ENCODE data around the gene SEMA4D.
"Not testable (repeated sequence)": the region's sequence is repeated elsewhere in the genome, so short reads cannot be mapped to it uniquely, and the experiment has no call there.

SEMA4D gene

GRCh38 chr9:89480825-89481537, 16.9 kb downstream of the SEMA4D start:
- no peak for DNase-seq

DNA sequence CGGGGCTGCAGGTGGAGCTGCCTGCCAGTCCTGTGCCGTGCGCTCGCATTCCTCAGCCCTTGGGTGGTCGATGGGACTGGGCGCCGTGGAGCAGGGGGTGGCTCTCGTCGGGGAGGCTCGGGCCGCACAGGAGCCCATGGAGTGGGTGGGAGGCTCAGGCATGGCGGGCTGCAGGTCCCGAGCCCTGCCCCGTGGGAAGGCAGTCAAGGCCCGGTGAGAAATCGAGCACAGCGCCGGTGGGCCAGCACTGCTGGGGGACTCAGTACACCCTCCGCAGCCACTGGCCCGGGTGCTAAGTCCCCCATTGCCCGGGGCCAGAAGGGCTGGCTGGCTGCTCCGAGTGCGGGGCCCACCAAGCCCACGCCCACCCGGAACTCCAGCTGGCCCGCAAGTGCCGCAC, 17.5 kb downstream of the SEMA4D start:
- not testable (repeated sequence) for DNase-seq

DNA sequence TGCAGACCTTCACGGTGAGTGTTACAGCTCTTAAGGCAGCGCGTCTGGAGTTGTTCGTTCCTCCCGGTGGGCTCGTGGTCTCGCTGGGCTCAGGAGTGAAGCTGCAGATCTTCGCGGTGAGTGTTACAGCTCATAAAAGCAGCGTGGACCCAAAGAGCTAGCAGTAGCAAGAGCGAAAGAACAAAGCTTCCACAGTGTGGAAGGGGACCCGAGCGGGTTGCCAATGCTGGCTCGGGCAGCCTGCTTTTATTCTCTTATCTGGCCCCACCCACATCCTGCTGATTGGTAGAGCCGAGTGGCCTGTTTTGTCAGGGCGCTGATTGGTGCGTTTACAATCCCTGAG, 18.3 kb downstream of the SEMA4D start:
- not testable (repeated sequence) for DNase-seq

DNA sequence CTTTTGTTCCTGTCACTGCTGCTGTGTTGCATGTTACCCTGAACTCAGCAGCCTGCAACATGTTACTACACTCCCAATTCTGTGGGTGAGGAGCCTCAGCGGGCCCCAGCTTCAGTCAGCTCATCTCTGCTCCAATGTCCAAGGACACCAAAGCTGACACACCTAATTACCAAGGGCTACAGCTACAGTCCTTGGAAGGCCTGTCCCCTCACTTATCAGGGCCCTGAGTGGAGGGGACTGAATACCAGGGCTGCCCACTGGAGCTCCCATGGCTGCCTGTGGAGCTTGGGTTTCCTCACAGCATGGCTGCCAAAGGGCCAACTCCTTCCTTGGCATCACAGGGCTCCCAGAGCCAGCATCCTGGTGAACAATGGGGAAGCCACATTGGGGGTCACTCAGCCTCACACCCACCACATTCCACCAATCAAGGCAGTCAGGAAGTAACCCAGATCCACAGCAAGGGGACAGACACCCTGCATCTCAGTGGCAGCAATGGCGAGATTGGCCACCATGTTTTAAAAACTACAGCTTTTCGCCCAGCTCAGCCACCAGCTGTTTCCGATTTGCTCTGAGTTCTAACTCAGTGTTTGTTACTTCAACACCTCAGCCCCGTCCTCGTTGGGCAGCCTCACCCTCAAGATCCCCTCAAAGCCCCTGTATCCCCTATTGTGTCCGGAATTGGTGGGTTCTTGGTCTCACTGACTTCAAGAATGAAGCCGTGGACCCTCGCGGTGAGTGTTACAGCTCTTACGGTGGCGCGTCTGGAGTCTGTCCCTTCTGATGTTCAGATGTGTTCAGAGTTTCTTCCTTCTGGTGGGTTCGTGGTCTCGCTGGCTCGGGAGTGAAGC, 18.9 kb downstream of the SEMA4D start:
- no peak for DNase-seq

DNA sequence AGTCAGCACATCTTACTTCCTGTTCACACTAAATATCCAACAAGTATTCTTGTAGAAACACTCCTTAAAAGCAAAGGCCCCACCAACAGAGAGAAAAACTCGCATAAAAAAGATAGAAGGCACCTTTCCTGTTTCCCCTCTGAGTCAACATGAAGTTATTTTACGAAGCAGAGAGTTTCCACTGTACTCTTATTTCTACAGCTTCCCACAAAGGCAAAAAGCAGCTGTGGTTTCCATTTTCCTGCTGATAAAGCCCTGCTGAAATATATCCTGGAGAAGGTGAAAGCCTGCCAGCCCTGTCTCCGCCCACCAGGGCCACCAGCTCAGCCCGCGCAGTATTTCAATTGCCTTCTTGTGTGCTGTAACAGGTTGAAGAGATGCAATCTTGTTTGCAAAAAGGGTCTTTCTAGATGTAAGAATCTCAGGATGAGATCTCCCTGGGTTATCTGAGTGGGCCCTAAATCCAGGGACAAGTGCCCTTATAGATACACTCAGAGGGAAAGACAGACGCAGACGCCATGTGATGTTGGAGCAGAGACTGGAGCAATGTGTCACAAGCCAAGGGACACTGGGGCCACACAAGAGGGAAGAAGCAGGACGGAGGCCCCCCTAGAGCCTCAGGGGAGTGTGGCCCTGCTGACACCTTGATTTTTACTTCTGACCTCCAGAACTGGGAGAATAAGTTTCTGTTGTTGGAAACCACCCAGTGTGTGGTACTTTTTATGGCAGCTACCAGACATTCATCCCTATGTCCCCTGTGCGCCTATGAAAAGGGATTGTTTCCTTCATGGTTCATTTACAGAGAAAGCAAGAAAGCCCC, 19.9 kb downstream of the SEMA4D start:
- peak; percentile 64 for DNase-seq

DNA sequence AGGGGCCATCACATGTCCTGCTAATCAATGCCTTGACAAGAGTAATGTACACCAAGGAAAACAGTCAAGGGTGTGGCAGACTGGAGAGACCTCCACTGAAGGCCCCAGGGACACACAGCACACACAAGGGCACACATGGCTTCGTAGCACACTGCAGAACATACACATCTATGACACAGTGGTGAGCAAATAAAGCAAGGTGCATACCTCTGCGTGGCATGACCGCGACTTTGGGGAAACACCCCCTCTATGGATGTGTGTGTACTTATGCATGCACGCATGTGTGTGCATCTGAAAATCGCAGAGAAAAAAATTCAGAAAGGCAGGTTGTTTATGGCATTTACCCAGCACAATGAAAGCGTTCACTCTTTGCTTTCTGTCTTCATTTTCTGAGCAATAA, 20.5 kb downstream of the SEMA4D start:
- DNase-seq = peak; percentile 74

DNA sequence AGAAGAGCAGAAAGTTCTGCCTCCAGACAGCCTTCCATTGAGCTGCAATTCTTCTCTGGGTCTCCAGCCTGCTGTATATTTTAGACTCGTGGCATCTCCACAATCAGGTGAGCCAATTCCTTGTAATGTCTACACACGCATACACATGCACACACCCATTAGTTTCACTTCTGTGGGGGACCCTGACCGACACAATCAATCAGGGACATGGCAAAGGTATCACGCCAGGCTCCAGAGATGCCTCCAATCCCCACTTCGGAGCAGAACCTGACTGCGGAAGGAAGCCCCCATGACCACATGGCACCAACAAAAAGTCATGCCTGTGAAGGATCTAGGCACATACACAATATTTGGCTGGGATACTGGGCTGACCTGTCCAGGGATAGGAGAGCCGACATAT, 21.4 kb downstream of the SEMA4D start:
- DNase-seq = no peak

- no peak for DNase-seq
These were observed 21.9 kb downstream of the SEMA4D start for GRCh38 chr9:89475891-89476440.

- no peak for DNase-seq
These were observed 23.0 kb downstream of the SEMA4D start for GRCh38 chr9:89474939-89475338.

DNA sequence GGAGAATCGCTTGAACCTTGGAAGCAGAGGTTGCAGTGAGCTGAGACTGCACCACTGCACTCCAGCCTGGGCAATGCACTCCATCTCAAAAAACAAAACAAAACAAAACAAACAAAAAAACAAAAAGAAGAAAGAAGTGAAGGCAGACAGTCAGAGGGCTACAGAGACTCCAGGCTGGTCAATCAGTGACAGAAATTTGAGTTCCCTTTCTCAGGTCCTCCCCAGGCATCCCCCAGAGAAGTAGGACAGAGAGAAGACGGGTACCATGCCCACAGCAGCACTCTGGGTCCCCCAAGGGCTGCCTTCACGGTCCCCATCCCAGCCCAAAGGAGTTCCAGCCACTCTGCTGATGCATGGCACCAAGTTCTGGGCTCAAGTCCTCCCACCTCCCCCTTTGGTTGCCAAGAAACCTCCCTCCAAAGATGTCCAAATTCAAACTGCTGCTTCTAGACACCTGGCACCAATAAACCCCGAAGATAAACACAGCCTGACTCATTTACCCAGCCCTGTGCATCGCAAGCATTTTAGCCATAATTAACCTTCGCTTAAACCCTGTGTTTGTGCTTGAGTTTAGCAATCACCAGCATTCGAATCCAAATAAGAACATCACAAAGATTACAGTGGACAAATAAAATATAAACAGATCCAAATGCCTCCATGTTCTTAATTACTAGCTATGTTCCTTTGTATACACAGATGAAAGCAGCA, 24.0 kb downstream of the SEMA4D start:
- no peak for DNase-seq

- not testable (repeated sequence) for DNase-seq
These were observed 26.1 kb downstream of the SEMA4D start for GRCh38 chr9:89471796-89472320.

- DNase-seq = no peak
These were observed 26.5 kb downstream of the SEMA4D start for GRCh38 chr9:89471390-89471789.

GRCh38 chr9:89470224-89470839, 27.6 kb downstream of the SEMA4D start:
- DNase-seq = no peak

DNA sequence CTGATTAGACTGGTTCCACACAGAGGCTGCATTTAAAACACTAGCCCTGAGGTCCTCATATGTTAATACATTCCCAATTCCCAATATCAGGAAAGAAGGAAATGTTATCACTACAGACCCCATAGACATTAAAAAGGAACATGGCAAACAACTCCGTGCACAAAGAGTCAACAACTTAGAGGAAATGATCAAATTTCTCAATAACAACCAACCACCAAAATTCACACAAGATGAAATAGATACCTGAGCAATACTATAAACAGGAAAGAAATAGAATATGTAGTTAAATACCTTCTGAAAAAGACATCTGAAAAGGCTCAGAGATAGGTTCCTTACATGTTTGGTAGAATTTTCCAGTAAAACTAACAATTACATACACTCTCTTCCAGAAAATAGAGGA, 28.9 kb downstream of the SEMA4D start:
- DNase-seq = no peak

- DNase-seq = no peak
These were observed 29.5 kb downstream of the SEMA4D start for GRCh38 chr9:89468281-89468960.

DNA sequence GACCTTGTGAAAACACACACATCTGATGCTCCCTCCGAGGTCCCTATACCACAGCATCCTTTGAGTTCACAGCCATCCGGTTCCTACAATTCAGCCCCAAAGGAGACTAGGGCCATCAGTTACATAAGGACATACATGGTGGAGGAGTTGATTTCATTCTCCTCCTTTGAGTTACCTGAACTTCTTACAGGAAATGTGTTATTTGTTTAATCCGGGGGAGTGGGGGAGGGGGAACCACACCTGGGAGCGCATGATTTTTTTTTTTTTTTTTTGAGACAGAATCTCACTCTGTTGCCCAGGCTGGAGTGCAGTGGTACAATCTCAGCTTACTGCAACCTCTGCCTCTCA, 30.7 kb downstream of the SEMA4D start:
- no peak for DNase-seq

DNA sequence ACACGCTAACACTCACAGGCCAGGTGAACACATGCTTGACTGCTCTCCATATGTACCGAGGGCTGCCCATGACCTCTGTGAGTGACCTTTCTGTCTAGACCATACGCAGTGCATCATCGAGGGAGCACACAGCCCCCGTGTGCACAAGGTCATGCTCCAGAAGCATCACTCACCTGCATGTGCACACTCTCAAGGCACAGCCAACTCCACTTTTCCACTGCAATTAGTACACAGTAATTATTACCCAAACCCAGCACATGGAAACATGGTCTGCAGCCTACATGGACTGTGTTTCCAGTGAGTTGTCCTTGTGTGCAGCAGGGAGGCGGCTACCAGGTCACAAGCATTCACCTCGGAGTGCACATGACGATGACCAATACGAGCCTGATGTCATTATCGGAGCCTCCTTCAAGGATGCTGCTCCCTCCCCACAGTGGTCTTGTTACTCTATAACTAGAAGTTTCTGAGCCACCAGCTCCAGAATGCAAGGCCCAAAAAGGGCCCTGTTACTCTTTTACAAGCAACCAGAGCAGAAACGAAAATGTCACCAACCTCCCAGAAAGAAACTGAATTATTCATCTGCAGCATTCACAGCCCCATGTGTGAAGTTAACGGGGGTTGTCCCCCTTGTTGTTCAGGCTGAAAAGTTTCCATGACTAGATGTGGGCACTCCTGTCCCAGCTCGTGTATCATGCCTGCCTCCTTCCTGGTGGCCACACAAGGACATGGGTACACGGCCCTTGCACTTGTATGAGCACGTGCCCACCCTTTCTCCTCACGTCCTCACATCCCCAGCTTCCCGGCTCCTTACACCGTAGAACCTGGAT, 31.2 kb downstream of the SEMA4D start:
- peak; percentile 68 for DNase-seq

DNA sequence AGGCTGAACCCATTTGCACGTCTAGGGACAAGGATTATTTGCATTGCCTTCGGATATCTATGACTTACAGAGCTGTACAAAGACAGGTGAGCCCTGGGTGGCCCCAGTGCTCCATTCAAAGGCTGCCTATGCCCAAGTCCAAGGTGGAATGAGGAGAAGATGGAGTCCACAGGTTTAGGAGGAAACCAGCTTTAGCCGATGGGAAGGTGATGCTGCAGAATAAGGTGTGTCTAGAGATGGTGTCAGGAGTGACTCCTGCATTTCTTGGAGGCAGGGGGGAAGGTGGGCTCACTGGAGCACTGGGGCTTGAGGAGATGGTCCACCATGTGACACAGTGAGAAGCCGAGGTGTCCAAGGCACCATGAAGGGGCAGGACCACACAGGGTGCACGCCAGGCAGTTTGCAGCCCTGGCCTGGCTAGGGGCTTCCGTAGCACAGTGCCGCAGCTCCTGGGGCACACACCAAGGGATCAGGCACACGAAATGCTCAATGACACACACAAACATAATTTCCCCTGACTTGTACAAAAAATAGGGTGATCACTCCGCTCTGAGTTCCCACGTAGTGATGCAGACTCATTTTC, 32.1 kb downstream of the SEMA4D start:
- DNase-seq = no peak

DNA sequence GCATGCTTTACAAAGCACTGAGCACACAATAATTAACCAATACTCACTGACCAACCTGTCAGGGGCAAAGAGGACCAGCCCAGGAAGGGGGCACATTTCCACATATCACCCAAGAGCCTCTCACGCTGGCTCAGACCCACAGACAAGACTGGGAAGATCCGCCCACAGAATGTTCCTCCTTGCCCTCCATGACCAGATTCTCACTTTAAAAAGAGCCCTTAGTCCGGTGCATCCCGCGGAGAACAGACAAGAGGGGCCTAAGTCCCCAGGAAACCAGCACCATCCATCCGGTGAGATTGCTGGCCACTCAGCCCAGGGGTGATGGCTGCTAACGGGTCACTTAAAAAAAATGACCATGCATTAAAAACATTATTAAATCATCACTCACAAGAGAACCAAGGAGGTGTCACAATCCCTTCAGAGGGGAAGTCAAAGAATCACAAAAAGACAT, 32.9 kb downstream of the SEMA4D start:
- DNase-seq = no peak
